SU-DHL-6 (cell line): ENCODE measurements around the gene TMEM182.

ENCODE experiments used
- H2AFZ ChIP-seq: fragments of 200-600 bp; sonication (generic); 2 replicates; pipeline ENCODE4 v1.6.1; 2014; ENCODE audit warnings: low read depth, mild to moderate bottlenecking, moderate library complexity, mixed read lengths, antibody characterized with exemption, low read length; ENCODE audit not compliant: severe bottlenecking
- H3F3A ChIP-seq: fragments of 200-600 bp; shearing (Covaris generic); 2 replicates; pipeline ENCODE4 v1.6.0; 2016; ENCODE audit warnings: antibody characterized with exemption, mild to moderate bottlenecking; ENCODE audit not compliant: insufficient read depth
- H3K27ac ChIP-seq: fragments of 200-600 bp; sonication (generic); 2 replicates; pipeline ENCODE4 v1.5.1; 2016; ENCODE audit warnings: low read depth, mild to moderate bottlenecking, low read length, moderate library complexity, mixed read lengths
- H3K27me3 ChIP-seq: fragments of 200-600 bp; sonication (generic), shearing (Covaris generic); 2 replicates; pipeline ENCODE4 v1.6.0; 2014; ENCODE audit warnings: mild to moderate bottlenecking, low read length
- H3K36me3 ChIP-seq: fragments of 200-600 bp; sonication (generic); 2 replicates; pipeline ENCODE4 v1.6.1; 2014; ENCODE audit warnings: mild to moderate bottlenecking, low read length, mixed read lengths
- H3K4me2 ChIP-seq: fragments of 300-600, 200-600 bp; shearing (Covaris generic), sonication (generic); 2 replicates; pipeline ENCODE4 v1.6.0; 2014; ENCODE audit warnings: low read length, low read depth, mild to moderate bottlenecking; ENCODE audit not compliant: poor library complexity, severe bottlenecking
- H3K4me3 ChIP-seq: fragments of 200-600 bp; sonication (generic); 2 replicates; pipeline ENCODE4 v1.5.1; 2014; ENCODE audit warnings: antibody characterized with exemption, low read length, mild to moderate bottlenecking, mixed read lengths; ENCODE audit not compliant: insufficient read depth, poor library complexity, severe bottlenecking
- H3K79me2 ChIP-seq: fragments of 200-600 bp; sonication (generic); 2 replicates; pipeline ENCODE4 v1.6.1; 2014; ENCODE audit warnings: mild to moderate bottlenecking, low read length, moderate library complexity; ENCODE audit not compliant: insufficient read depth
- H3K9ac ChIP-seq: fragments of 200-600 bp; sonication (generic); 2 replicates; pipeline ENCODE4 v1.7.0; 2014; ENCODE audit warnings: mild to moderate bottlenecking, low read length
- H3K9me2 ChIP-seq: fragments of 200-600 bp; sonication (generic); replicated peaks from 2 replicates; pipeline ENCODE4 v1.6.1; 2014; ENCODE audit warnings: low read length; ENCODE audit not compliant: insufficient read depth
- H3K9me3 ChIP-seq: fragments of 200-600 bp; sonication (generic); 2 replicates; pipeline ENCODE4 v1.6.1; 2014; ENCODE audit warnings: low read length, mixed read lengths; ENCODE audit not compliant: insufficient read depth
- H4K20me1 ChIP-seq: fragments of 200-600 bp; sonication (generic); 2 replicates; pipeline ENCODE4 v1.6.1; 2014; ENCODE audit warnings: low read depth, mild to moderate bottlenecking, antibody characterized with exemption, low read length, moderate library complexity, mixed read lengths
- EZH2phosphoT487 ChIP-seq: fragments of 200-600 bp; sonication (generic), shearing (Covaris generic); conservative IDR thresholded peaks from 2 replicates; pipeline ENCODE4 v1.6.1; 2018; ENCODE audit warnings: mild to moderate bottlenecking, antibody characterized with exemption, low read length, moderate library complexity, mixed read lengths
- TF ChIP-seq, protein P1 (sequence below): fragments of 200-600 bp; sonication (generic); IDR thresholded peaks from one replicate; pipeline ENCODE4 v1.5.1; 2017; ENCODE audit warnings: antibody characterized with exemption, mild to moderate bottlenecking, low read length, moderate library complexity; ENCODE audit not compliant: insufficient read depth, poor library complexity, severe bottlenecking

The TMEM182 gene

DNA sequence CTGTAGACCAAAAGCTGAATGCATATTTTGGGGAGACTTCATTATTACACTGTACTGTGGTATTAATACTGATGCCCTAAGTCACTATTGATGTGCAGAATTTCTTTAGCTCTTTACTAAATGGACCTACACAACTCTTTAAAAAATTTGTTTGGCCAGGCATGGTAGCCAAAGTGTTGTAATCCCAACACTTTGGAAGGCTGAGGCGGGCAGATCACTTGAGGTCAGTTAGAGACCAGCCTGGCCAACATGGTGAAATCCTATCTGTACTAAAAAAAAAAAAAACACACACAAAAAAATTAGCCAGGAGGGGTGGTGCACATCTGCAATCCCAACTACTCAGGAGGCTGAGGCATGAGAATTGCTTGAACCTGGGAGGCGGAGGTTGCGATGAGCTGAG lies 6.4 kb downstream of the TMEM182 start:
- no peak for TF ChIP-seq EZH2phosphoT487
- TF ChIP-seq, protein P1, sequence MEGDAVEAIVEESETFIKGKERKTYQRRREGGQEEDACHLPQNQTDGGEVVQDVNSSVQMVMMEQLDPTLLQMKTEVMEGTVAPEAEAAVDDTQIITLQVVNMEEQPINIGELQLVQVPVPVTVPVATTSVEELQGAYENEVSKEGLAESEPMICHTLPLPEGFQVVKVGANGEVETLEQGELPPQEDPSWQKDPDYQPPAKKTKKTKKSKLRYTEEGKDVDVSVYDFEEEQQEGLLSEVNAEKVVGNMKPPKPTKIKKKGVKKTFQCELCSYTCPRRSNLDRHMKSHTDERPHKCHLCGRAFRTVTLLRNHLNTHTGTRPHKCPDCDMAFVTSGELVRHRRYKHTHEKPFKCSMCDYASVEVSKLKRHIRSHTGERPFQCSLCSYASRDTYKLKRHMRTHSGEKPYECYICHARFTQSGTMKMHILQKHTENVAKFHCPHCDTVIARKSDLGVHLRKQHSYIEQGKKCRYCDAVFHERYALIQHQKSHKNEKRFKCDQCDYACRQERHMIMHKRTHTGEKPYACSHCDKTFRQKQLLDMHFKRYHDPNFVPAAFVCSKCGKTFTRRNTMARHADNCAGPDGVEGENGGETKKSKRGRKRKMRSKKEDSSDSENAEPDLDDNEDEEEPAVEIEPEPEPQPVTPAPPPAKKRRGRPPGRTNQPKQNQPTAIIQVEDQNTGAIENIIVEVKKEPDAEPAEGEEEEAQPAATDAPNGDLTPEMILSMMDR: no peak
- Histone ChIP-seq H3K9ac (no peak overlapping the region), H3K27ac (no peak overlapping the region), H3K4me2 (no peak overlapping the region), H3F3A (no peaks in the 10 kb centered on the region), H3K9me2 (no peaks in the 10 kb centered on the region), H3K79me2 (no peaks in the 10 kb centered on the region), H2AFZ (no peak overlapping the region), H3K9me3 (no peaks in the 10 kb centered on the region), H3K27me3 (no peaks in the 10 kb centered on the region), H3K4me3 (no peak overlapping the region), H4K20me1 (no peaks in the 10 kb centered on the region), H3K36me3 (peaks cover 5% of the 10 kb centered on the region; the same call in 1 of the 2 replicates)

DNA sequence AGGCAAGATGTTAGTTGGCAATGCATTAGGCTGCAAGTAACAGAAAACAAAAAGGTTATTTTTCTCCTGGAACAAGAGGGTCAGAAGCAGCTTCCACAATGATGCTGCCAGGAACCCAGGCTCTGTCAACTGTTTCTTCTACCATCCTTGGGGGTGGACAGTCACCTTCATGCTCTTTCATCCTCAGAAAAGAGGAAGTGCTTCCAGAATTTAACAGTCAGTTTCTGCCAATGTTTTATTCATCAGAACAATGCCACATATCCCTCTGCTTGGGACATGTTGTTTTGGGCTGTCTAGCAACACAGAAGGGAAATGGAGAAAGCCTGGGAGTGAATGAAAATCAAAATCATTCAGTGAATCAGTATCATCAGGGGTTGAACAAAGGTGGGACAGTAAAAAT lies 7.1 kb downstream of the TMEM182 start:
- Histone ChIP-seq H3K4me2 (no peak overlapping the region), H2AFZ (no peak overlapping the region), H3K27ac (no peak overlapping the region), H3K9me2 (no peaks in the 10 kb centered on the region), H3K36me3 (0 out of 2 replicates have a peak, but pooled peaks cover 5% of the 10 kb centered on the region), H3K9ac (no peak overlapping the region), H3K27me3 (no peaks in the 10 kb centered on the region), H3K79me2 (no peaks in the 10 kb centered on the region), H3K4me3 (no peak overlapping the region), H4K20me1 (no peaks in the 10 kb centered on the region), H3K9me3 (no peaks in the 10 kb centered on the region), H3F3A (no peaks in the 10 kb centered on the region)
- TF ChIP-seq, protein P1: no peak
- no peak for TF ChIP-seq EZH2phosphoT487

DNA sequence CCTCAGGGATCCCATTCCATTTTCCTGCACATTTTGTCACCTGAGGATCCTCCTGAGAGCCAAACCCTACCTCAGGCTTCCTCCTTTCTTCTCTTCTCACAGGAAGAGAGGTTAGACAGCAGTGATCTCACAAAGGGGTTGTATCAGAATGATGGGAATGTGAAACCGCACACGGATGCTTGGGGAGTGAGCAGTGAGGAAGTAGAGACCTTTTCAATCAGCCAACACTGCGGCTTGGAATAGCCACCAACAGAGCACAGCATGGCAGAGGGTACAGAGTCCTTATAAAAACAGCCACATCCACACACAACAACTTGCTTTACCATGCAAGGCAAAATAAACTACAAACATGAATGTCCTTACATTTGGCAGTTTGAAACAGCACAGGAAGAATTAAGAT lies 8.7 kb downstream of the TMEM182 start:
- no peak overlapping the region for H3K4me2 ChIP-seq
- H3K27ac ChIP-seq: no peak overlapping the region
- no peaks in the 10 kb centered on the region for H3K9me2 ChIP-seq
- H3K9me3 ChIP-seq: no peaks in the 10 kb centered on the region
- H3F3A ChIP-seq: no peaks in the 10 kb centered on the region
- no peak overlapping the region for H2AFZ ChIP-seq
- no peaks in the 10 kb centered on the region for H4K20me1 ChIP-seq
- no peaks in the 10 kb centered on the region for H3K79me2 ChIP-seq
- no peak overlapping the region for H3K4me3 ChIP-seq
- no peak overlapping the region for H3K9ac ChIP-seq
- no peaks in the 10 kb centered on the region for H3K27me3 ChIP-seq
- TF ChIP-seq EZH2phosphoT487: no peak
- TF ChIP-seq, protein P1: no peak
- H3K36me3 ChIP-seq: 0 out of 2 replicates have a peak, but pooled peaks cover 5% of the 10 kb centered on the region
